Measurements from ENCODE around the gene CAMTA1. TPM values are rescaled to one million over a fixed set of nuclear protein-coding genes. Genes with fewer than 3 reads are reported as not detected.
A peak's percentile ranks its signal among the peaks of the same experiment; 100 is the strongest.

The CAMTA1 gene
- total RNA-seq, 1 experiment from 2014 or later = 69.5 TPM

GRCh38 chr1:7355646-7356045 lies 570.4 kb downstream of the CAMTA1 start:
- Histone ChIP-seq H3K4me1 (ENCODE audit: control insufficient read depth in 1 of 2, insufficient read depth in 2 of 2, low read length in 2 of 2) (no peaks in the 10 kb centered on the region), H3K4me3 (replicated peaks in 1 of 2; ENCODE audit: low read depth in 1 of 2, low read length in 2 of 2) (no peak overlapping the region), H3K9ac (ENCODE audit: low read length) (no peak overlapping the region), H3K27me3 (ENCODE audit: insufficient read depth, low read length) (0 out of 2 replicates have a peak, but pooled peaks cover 2% of the 10 kb centered on the region), H3K9me3 (ENCODE audit: control insufficient read depth in 1 of 2, insufficient read depth in 1 of 2, low read depth in 1 of 2, low read length in 2 of 2) (no peaks in the 10 kb centered on the region), H3K9me2 (ENCODE audit: insufficient read depth) (no peaks in the 10 kb centered on the region), H3K27ac (ENCODE audit: low read depth, low read length) (no peak overlapping the region), H4K20me1 (ENCODE audit: insufficient read depth) (no peaks in the 10 kb centered on the region), H2AFZ (ENCODE audit: low read depth, low read length, poor library complexity, severe bottlenecking) (no peak overlapping the region), H3K4me2 (ENCODE audit: low read length) (no peak overlapping the region), H3K36me3 (ENCODE audit: control insufficient read depth in 1 of 2, insufficient read depth in 2 of 2, low read length in 2 of 2) (no peaks in the 10 kb centered on the region), H3K79me2 (ENCODE audit: insufficient read depth, low read length) (no peaks in the 10 kb centered on the region)
- intact Hi-C loops (cut with micrococcal nuclease) = no loop called here
- TF ChIP-seq TCF7L2 (IDR thresholded peaks at IDR 0.05; ENCODE audit: borderline replicate concordance, extremely low read depth, insufficient read depth, insufficient read length) (no peak), ZNF274 (IDR thresholded peaks at IDR 0.05; ENCODE audit: low read depth, low read length) (no peak), ATF3 (IDR thresholded peaks at IDR 0.05) (no peak), ZFX (IDR thresholded peaks at IDR 0.05) (no peak), FOSL1 (IDR thresholded peaks at IDR 0.05; ENCODE audit: low read depth) (no peak), CEBPB (IDR thresholded peaks at IDR 0.05; ENCODE audit: low read depth) (no peak), EZH2phosphoT487 (IDR thresholded peaks at IDR 0.05; ENCODE audit: borderline replicate concordance) (no peak), YY1 (IDR thresholded peaks at IDR 0.05; ENCODE audit: extremely low read depth, insufficient replicate concordance, low read depth, low read length) (no peak), SRF (IDR thresholded peaks at IDR 0.05; ENCODE audit: low read depth) (no peak)
- RAD21 ChIA-PET (ENCODE audit: low non-redundant PET in 1 of 2, low total read pairs in 2 of 2, uncharacterized antibody in 2 of 2, unreplicated experiment in 2 of 2) = no interaction called here
- no peak for DNase-seq (ENCODE audit: low read depth, low spot score)
- POLR2A ChIA-PET = no interaction called here
- no peak for ATAC-seq
- BruUV-seq (replicated peaks) = no TSS peak
- CTCF ChIA-PET = no interaction called here

DNA sequence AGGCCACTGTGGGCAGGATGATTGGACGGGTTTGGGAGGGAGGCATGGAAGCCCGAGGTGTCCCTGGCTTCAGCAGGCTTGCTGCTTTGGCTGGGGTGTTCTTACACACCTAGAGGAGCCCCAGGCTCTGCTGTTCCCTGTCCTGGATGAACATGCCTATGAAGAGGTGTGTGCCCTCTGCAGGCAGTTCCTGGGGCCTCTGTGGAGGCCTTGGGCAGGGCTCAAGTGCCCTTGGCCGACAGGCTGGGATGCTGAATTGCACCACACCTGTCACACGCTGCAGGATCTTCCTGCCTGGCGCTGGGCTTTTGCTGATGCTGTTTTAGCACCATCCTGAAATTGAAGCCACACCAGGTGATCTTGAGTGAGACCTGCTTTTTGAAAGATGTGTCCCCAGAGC lies 570.8 kb downstream of the CAMTA1 start:
- no peak overlapping the region for H3K27ac ChIP-seq (ENCODE audit: low read depth, low read length)
- TF ChIP-seq, protein P1, sequence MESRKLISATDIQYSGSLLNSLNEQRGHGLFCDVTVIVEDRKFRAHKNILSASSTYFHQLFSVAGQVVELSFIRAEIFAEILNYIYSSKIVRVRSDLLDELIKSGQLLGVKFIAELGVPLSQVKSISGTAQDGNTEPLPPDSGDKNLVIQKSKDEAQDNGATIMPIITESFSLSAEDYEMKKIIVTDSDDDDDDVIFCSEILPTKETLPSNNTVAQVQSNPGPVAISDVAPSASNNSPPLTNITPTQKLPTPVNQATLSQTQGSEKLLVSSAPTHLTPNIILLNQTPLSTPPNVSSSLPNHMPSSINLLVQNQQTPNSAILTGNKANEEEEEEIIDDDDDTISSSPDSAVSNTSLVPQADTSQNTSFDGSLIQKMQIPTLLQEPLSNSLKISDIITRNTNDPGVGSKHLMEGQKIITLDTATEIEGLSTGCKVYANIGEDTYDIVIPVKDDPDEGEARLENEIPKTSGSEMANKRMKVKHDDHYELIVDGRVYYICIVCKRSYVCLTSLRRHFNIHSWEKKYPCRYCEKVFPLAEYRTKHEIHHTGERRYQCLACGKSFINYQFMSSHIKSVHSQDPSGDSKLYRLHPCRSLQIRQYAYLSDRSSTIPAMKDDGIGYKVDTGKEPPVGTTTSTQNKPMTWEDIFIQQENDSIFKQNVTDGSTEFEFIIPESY (IDR thresholded peaks at IDR 0.05; ENCODE audit: extremely low read depth, insufficient replicate concordance, low read length) = no peak
- TF ChIP-seq RAD21 (IDR thresholded peaks at IDR 0.05; ENCODE audit: low read depth) = peak; percentile 31
- H3K4me2 ChIP-seq (ENCODE audit: low read length) = no peak overlapping the region
- no peaks in the 10 kb centered on the region for H4K20me1 ChIP-seq (ENCODE audit: insufficient read depth)
- no peaks in the 10 kb centered on the region for H3K9me2 ChIP-seq (ENCODE audit: insufficient read depth)
- H3K79me2 ChIP-seq (ENCODE audit: insufficient read depth, low read length) = no peaks in the 10 kb centered on the region
- H3K4me1 ChIP-seq (ENCODE audit: control insufficient read depth in 1 of 2, insufficient read depth in 2 of 2, low read length in 2 of 2) = no peaks in the 10 kb centered on the region
- H3K9ac ChIP-seq (ENCODE audit: low read length) = no peak overlapping the region
- POLR2A ChIA-PET = no interaction called here
- ATAC-seq (peak; percentile 55), DNase-seq (ENCODE audit: low read depth, low spot score) (no peak)
- intact Hi-C loops (cut with micrococcal nuclease) = no loop called here
- H3K27me3 ChIP-seq (ENCODE audit: insufficient read depth, low read length) = 0 out of 2 replicates have a peak, but pooled peaks cover 2% of the 10 kb centered on the region
- RAD21 ChIA-PET (ENCODE audit: low non-redundant PET in 1 of 2, low total read pairs in 2 of 2, uncharacterized antibody in 2 of 2, unreplicated experiment in 2 of 2) = no interaction called here
- no peak overlapping the region for H3K4me3 ChIP-seq (replicated peaks in 1 of 2; ENCODE audit: low read depth in 1 of 2, low read length in 2 of 2)
- no peaks in the 10 kb centered on the region for H3K36me3 ChIP-seq (ENCODE audit: control insufficient read depth in 1 of 2, insufficient read depth in 2 of 2, low read length in 2 of 2)
- no TSS peak for BruUV-seq (replicated peaks)
- no peaks in the 10 kb centered on the region for H3K9me3 ChIP-seq (ENCODE audit: control insufficient read depth in 1 of 2, insufficient read depth in 1 of 2, low read depth in 1 of 2, low read length in 2 of 2)
- CTCF ChIA-PET = no interaction called here
- H2AFZ ChIP-seq (ENCODE audit: low read depth, low read length, poor library complexity, severe bottlenecking) = no peak overlapping the region

Measured in HCT116 (cell line).